H1 (cell line): Measurements from ENCODE around the gene CREBBP. TPM values are rescaled to one million over a fixed set of nuclear protein-coding genes. Genes with fewer than 3 reads are reported as not detected.
A peak's percentile ranks its signal among the peaks of the same experiment; 100 is the strongest.

Source experiments
- CTCF ChIA-PET: fragments of 300-600 bp; sonication (Branson Sonifier 250); formaldehyde crosslinking; loops from one replicate; lab custom pipeline; 2021; ENCODE audit not compliant: partially characterized antibody; lab: Charles Lee
- POLR2A ChIA-PET: fragments of 300-600 bp; sonication (Branson Sonifier 250); formaldehyde crosslinking; loops from one replicate; lab custom pipeline; 2021; ENCODE audit warnings: inconsistent platforms; ENCODE audit not compliant: partially characterized antibody; lab: Charles Lee
- DNase-seq, 2 experiments: peaks; one replicate each; pipeline versions ENCODE4 v3.0.0 to v3.0.0-alpha.2; 2010 to 2022; ENCODE audit warnings: low spot score in 2 of 2, low read depth in 1 of 2, mixed read lengths in 1 of 2
- FAIRE-seq: peaks from 2 replicates; lab custom pipeline; 2011; peaks lifted over from hg19 to GRCh38; lab: Jason Lieb, UNC
- H2AFZ ChIP-seq: 2 replicates; pipeline ENCODE4 v1.8.1; 2012; ENCODE audit warnings: low read length, inconsistent platforms
- H2AK5ac ChIP-seq: 2 replicates; pipeline ENCODE4 v1.6.1; 2013; ENCODE audit warnings: low read depth, low read length
- H2BK120ac ChIP-seq: replicated peaks from 2 replicates; pipeline ENCODE3; 2013; ENCODE audit warnings: low read depth, low read length, inconsistent platforms
- H2BK12ac ChIP-seq: 2 replicates; pipeline ENCODE4 v1.6.1; 2013; ENCODE audit warnings: low read depth, low read length
- H2BK15ac ChIP-seq: 2 replicates; pipeline ENCODE4 v1.6.1; 2013; ENCODE audit warnings: low read length
- H2BK20ac ChIP-seq: 2 replicates; pipeline ENCODE4 v1.6.1; 2013; ENCODE audit warnings: low read length
- H2BK5ac ChIP-seq: 2 replicates; pipeline ENCODE4 v1.6.1; 2013; ENCODE audit warnings: low read depth, low read length
- H3K14ac ChIP-seq: 2 replicates; pipeline ENCODE4 v1.6.1; 2013; ENCODE audit warnings: inconsistent platforms; ENCODE audit not compliant: insufficient read length
- H3K18ac ChIP-seq: 2 replicates; pipeline ENCODE4 v1.6.1; 2013; ENCODE audit warnings: low read length; ENCODE audit errors: extremely low read depth
- H3K23ac ChIP-seq: 2 replicates; pipeline ENCODE4 v1.6.1; 2013; ENCODE audit warnings: inconsistent platforms; ENCODE audit not compliant: insufficient read length
- H3K23me2 ChIP-seq: 2 replicates; pipeline ENCODE4 v1.6.1; 2013; ENCODE audit warnings: low read depth, low read length
- H3K27ac ChIP-seq: 2 replicates; pipeline ENCODE4 v1.6.1; 2011; ENCODE audit warnings: low read depth, low read length, inconsistent platforms
- H3K27me3 ChIP-seq, 4 experiments: replicated peaks in 1 of 4; 1 replicate in 1 of 4; 2 replicates in 3 of 4; pipeline versions ENCODE4 v1.6.1 to v1.8.1; 2011 to 2013; ENCODE audit warnings: low read length in 3 of 4, mild to moderate bottlenecking in 3 of 4, inconsistent platforms in 2 of 4, mixed read lengths in 2 of 4, moderate library complexity in 1 of 4; ENCODE audit not compliant: control insufficient read depth in 3 of 4, insufficient read depth in 3 of 4; ENCODE audit errors: extremely low read depth in 1 of 4
- H3K36me3 ChIP-seq, 4 experiments: 2 replicates each; pipeline versions ENCODE4 v1.6.1 to v1.8.1; 2011 to 2013; ENCODE audit warnings: mild to moderate bottlenecking in 4 of 4, low read length in 3 of 4, moderate library complexity in 2 of 4, control low read depth in 1 of 4, inconsistent platforms in 1 of 4; ENCODE audit not compliant: insufficient read depth in 4 of 4, control insufficient read depth in 2 of 4
- H3K4ac ChIP-seq: replicated peaks from 2 replicates; pipeline ENCODE3; 2013; ENCODE audit warnings: low read length, low read depth, mixed read lengths, inconsistent platforms; ENCODE audit not compliant: insufficient read length
- H3K4me1 ChIP-seq, 4 experiments: replicated peaks in 1 of 4; 1 replicate in 1 of 4; 2 replicates in 3 of 4; pipeline versions ENCODE4 v1.6.1 to v1.8.1; 2011 to 2013; ENCODE audit warnings: low read length in 3 of 4, inconsistent platforms in 2 of 4, mixed read lengths in 1 of 4; ENCODE audit not compliant: insufficient read depth in 4 of 4, control insufficient read depth in 3 of 4
- H3K4me2 ChIP-seq, 2 experiments: 2 replicates each; pipeline versions ENCODE4 v1.6.1 to v1.8.1; 2011 to 2013; ENCODE audit warnings: low read depth in 2 of 2, low read length in 2 of 2, control low read depth in 1 of 2, inconsistent platforms in 1 of 2, mild to moderate bottlenecking in 1 of 2; ENCODE audit not compliant: insufficient read depth in 1 of 2
- H3K4me3 ChIP-seq, 4 experiments: fragments of 200-600, 300-600 bp in 1 of 4; sonication (generic), shearing (Covaris generic), sonication (Bioruptor Twin) in 1 of 4; 2 replicates each; pipeline versions ENCODE4 v1.5.1 to v1.8.1; 2011 to 2016; ENCODE audit warnings: low read length in 4 of 4, low read depth in 3 of 4, control low read depth in 2 of 4, inconsistent platforms in 2 of 4, mild to moderate bottlenecking in 2 of 4, mixed read lengths in 1 of 4, moderate library complexity in 1 of 4; ENCODE audit not compliant: insufficient read depth in 2 of 4; ENCODE audit errors: extremely low read depth in 1 of 4
- H3K56ac ChIP-seq: replicated peaks from 2 replicates; pipeline ENCODE3; 2013; ENCODE audit warnings: low read depth, mild to moderate bottlenecking, mixed read lengths, low read length, inconsistent platforms; ENCODE audit not compliant: insufficient read length
- H3K79me1 ChIP-seq: 2 replicates; pipeline ENCODE4 v1.6.1; 2013; ENCODE audit warnings: low read depth, low read length, control low read depth
- H3K79me2 ChIP-seq, 2 experiments: 2 replicates each; pipeline versions ENCODE4 v1.6.1 to v1.8.1; 2012 to 2013; ENCODE audit warnings: low read length in 2 of 2, mild to moderate bottlenecking in 2 of 2, inconsistent platforms in 1 of 2; ENCODE audit not compliant: insufficient read depth in 2 of 2, control insufficient read depth in 1 of 2
- H3K9ac ChIP-seq, 4 experiments: replicated peaks in 1 of 4; 1 replicate in 1 of 4; 2 replicates in 3 of 4; pipeline versions ENCODE4 v1.6.1 to v1.8.1; 2011 to 2013; ENCODE audit warnings: low read depth in 3 of 4, low read length in 3 of 4, control low read depth in 2 of 4, mild to moderate bottlenecking in 2 of 4, moderate library complexity in 2 of 4, inconsistent platforms in 1 of 4; ENCODE audit errors: extremely low read depth in 1 of 4
- H3K9me3 ChIP-seq, 2 experiments: 2 replicates each; pipeline versions ENCODE4 v1.6.1 to v1.8.1; 2012 to 2013; ENCODE audit warnings: mild to moderate bottlenecking in 2 of 2, moderate library complexity in 2 of 2, control low read depth in 1 of 2, inconsistent platforms in 1 of 2, low read depth in 1 of 2, low read length in 1 of 2, mixed read lengths in 1 of 2; ENCODE audit not compliant: insufficient read depth in 2 of 2
- H4K20me1 ChIP-seq, 2 experiments: replicated peaks in 1 of 2; 2 replicates each; pipeline versions ENCODE3 to v1.8.1; 2011 to 2013; ENCODE audit warnings: inconsistent platforms in 2 of 2, low read length in 2 of 2, mild to moderate bottlenecking in 1 of 2; ENCODE audit not compliant: insufficient read depth in 2 of 2, control insufficient read depth in 1 of 2
- H4K5ac ChIP-seq: 2 replicates; pipeline ENCODE4 v1.6.1; 2013; ENCODE audit warnings: low read length, low read depth, mixed read lengths, inconsistent platforms; ENCODE audit not compliant: insufficient read length
- H4K8ac ChIP-seq: 2 replicates; pipeline ENCODE4 v1.8.0; 2013; ENCODE audit warnings: mild to moderate bottlenecking, moderate library complexity, low read length, inconsistent platforms; ENCODE audit not compliant: insufficient read depth; ENCODE audit errors: extremely low read depth
- H4K91ac ChIP-seq: replicated peaks from 2 replicates; pipeline ENCODE3; 2013; ENCODE audit warnings: low read length, mixed read lengths, inconsistent platforms; ENCODE audit not compliant: insufficient read length
- CHD2 ChIP-seq: IDR thresholded peaks from 2 replicates; pipeline ENCODE4 v1.6.1; 2012; ENCODE audit warnings: low read length, improper control_type of control experiment
- HDAC2 ChIP-seq, 2 experiments: fragments of 300-600 bp in 1 of 2; sonication (generic) in 1 of 2; IDR thresholded peaks; 2 replicates each; pipeline ENCODE4 v1.6.1; 2011 to 2012; ENCODE audit warnings: low read depth in 2 of 2, low read length in 2 of 2, mild to moderate bottlenecking in 2 of 2, moderate library complexity in 2 of 2, borderline replicate concordance in 1 of 2, inconsistent platforms in 1 of 2
- POLR2AphosphoS5 ChIP-seq: IDR thresholded peaks from 2 replicates; pipeline ENCODE4 v1.6.1; 2011; ENCODE audit warnings: low read depth, low read length
- RAD21 ChIP-seq, 2 experiments: IDR thresholded peaks in 1 of 2; conservative IDR thresholded peaks in 1 of 2; 2 replicates each; pipeline ENCODE4 v1.6.1; 2011; ENCODE audit warnings: low read depth in 2 of 2, low read length in 2 of 2, improper control_type of control experiment in 1 of 2, inconsistent platforms in 1 of 2, mild to moderate bottlenecking in 1 of 2, moderate library complexity in 1 of 2
- SRF ChIP-seq: IDR thresholded peaks from 2 replicates; pipeline ENCODE4 v1.6.1; 2011; ENCODE audit warnings: mild to moderate bottlenecking, low read depth, low read length, moderate library complexity
- TAF1 ChIP-seq: IDR thresholded peaks from 2 replicates; pipeline ENCODE4 v1.6.1; 2011; ENCODE audit warnings: mild to moderate bottlenecking, low read depth, low read length
- TAF7 ChIP-seq: optimal IDR thresholded peaks from 2 replicates; pipeline ENCODE3; 2011; ENCODE audit warnings: low read depth, mild to moderate bottlenecking, inconsistent platforms, low read length, moderate library complexity, borderline replicate concordance
- TEAD4 ChIP-seq: IDR thresholded peaks from 2 replicates; pipeline ENCODE4 v1.6.1; 2012; ENCODE audit warnings: low read depth, low read length, inconsistent platforms, mixed read lengths
- YY1 ChIP-seq: IDR thresholded peaks from 2 replicates; pipeline ENCODE4 v1.6.1; 2011; ENCODE audit warnings: low read depth, mild to moderate bottlenecking, low read length
- WGBS, 2 experiments: shearing (Covaris generic) in 1 of 2; methylation state at CpG; one replicate each; pipeline versions ENCODE4 v1.1.6 to v1.1.7; 2013 to 2015; ENCODE audit warnings: low lambda C conversion rate in 2 of 2, mixed read lengths in 2 of 2, inconsistent platforms in 1 of 2, low coverage in 1 of 2, missing lambda C conversion rate in 1 of 2; ENCODE audit not compliant: insufficient replicate concordance in 2 of 2, insufficient coverage in 1 of 2, insufficient read length in 1 of 2; ENCODE audit errors: extremely low coverage in 1 of 2, missing lambda C conversion rate in 1 of 2; 5-methylcytosine and 5-hydroxymethylcytosine counted together
- polyA plus RNA-seq, 7 experiments: library from polyadenylated mRNA; depleted of rRNA in 3 of 7; stranded (reverse) in 5 of 7; unstranded in 2 of 7; fragments of >200 nt in 5 of 7; fragments of 200-250 nt in 2 of 7; gene quantifications; 1 replicate in 5 of 7; 2 replicates in 1 of 7; 4 replicates in 1 of 7; pipeline versions ENCODE4 v1.2.1 to v1.2.3, GENCODE V29; 2011 to 2013; ENCODE audit warnings: missing spikeins in 2 of 7, mixed read lengths in 2 of 7
- total RNA-seq: library from RNA; stranded (reverse); fragmentation: NEBNext Ultra II Directional; extraction: Animal tissue kit (Norgen Biotek cat#: 25700); gene quantifications from 2 replicates; pipeline ENCODE4 v1.2.1, GENCODE V29; 2021
- TF ChIP-seq, protein P1 (sequence below): IDR thresholded peaks from 2 replicates; pipeline ENCODE4 v1.6.1; 2011; ENCODE audit warnings: low read depth, mild to moderate bottlenecking, low read length; ENCODE audit not compliant: insufficient read depth
- TF ChIP-seq, protein P2 (sequence below): IDR thresholded peaks from 2 replicates; pipeline ENCODE4 v1.6.1; 2012; ENCODE audit warnings: inconsistent platforms

Gene CREBBP
- total and polyA plus RNA-seq, 2 of the 8 experiments (the other 6 are each of a cell fraction or from before 2014, with no cell fraction given) = 10.0 to 60.1 TPM

DNA sequence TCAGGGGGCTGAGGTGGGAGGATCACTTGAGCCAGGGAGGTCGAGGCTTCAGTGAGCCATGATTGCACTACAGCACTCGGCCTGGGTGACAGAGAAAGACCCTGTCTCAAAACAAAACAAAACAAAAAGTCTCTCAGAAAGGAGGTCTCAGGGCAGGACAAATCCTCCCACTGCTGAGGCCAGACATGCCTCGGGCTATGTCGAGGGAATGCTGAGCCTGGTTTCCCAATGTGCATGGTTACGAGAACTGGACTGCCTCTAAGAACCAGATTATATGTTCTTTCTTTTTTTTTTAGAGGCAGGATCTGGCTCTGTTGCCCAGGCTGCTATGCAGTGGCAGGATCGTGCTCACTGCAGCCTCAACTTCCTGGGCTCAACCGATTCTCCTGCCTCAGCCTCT lies 190.8 kb downstream of the CREBBP start:
- Histone ChIP-seq H4K5ac (no peak overlapping the region), H2BK120ac (no peak overlapping the region), H2BK15ac (no peak overlapping the region), H3K4me2 (no peak overlapping the region), H3K23me2 (no peaks in the 10 kb centered on the region), H3K56ac (no peak overlapping the region), H3K9me3 (no peaks in the 10 kb centered on the region), H2AK5ac (no peak overlapping the region), H4K91ac (no peak overlapping the region), H3K4me3 (no peak overlapping the region), H2BK5ac (no peak overlapping the region)
- no peak for DNase-seq
- TF ChIP-seq, protein P1, sequence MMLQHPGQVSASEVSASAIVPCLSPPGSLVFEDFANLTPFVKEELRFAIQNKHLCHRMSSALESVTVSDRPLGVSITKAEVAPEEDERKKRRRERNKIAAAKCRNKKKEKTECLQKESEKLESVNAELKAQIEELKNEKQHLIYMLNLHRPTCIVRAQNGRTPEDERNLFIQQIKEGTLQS = no peak
- no peak for TF ChIP-seq YY1
- TF ChIP-seq, protein P2, sequence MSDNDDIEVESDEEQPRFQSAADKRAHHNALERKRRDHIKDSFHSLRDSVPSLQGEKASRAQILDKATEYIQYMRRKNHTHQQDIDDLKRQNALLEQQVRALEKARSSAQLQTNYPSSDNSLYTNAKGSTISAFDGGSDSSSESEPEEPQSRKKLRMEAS = no peak
- TF ChIP-seq TAF7 = no peak
- no peak for TF ChIP-seq RAD21 (IDR thresholded peaks at IDR 0.05 in 1 of 2, conservative IDR thresholded peaks at IDR 0.05 in 1 of 2; ENCODE audit: low read depth in 2 of 2, low read length in 2 of 2)
- no peak for TF ChIP-seq CHD2
- TF ChIP-seq POLR2AphosphoS5 = no peak
- no peak for TF ChIP-seq TEAD4
- no peak for TF ChIP-seq SRF
- TF ChIP-seq TAF1 = no peak
- no peak for TF ChIP-seq HDAC2 (IDR thresholded peaks at IDR 0.05; ENCODE audit: borderline replicate concordance in 1 of 2, low read depth in 2 of 2, low read length in 2 of 2)
- TF ChIP-seq, all 59 proteins: peak for 0
- Histone ChIP-seq H2BK12ac (no peak overlapping the region), H3K18ac (no peak overlapping the region), H4K8ac (peak overlapping the region; percentile 48; the same call in 1 of the 2 replicates), H3K27ac (no peak overlapping the region), H4K20me1 (peaks cover 9 to 11% of the 10 kb centered on the region in 2 experiments), H2AFZ (no peak overlapping the region), H3K23ac (no peak overlapping the region), H3K36me3 (peaks cover 23 to 45% (median 35%) of the 10 kb centered on the region in 4 experiments), H2BK20ac (no peak overlapping the region), H3K27me3 (no peaks in the 10 kb centered on the region), H3K9ac (no peak overlapping the region), H3K79me2 (peaks cover 0 to 10% of the 10 kb centered on the region in 2 experiments; a peak in 3 of 4 replicates), H3K4me1 (no peaks in the 10 kb centered on the region), H3K79me1 (peaks cover 2% of the 10 kb centered on the region; the same call in 1 of the 2 replicates), H3K14ac (no peak overlapping the region), H3K4ac (no peak overlapping the region)
- 93% methylated on average over 7 of the region's 7 CpGs; no CpG with 5 or more reads in 1 of the 2 experiments for WGBS, 2 experiments
- FAIRE-seq = no peak
- POLR2A ChIA-PET = interaction anchor here (2.0 kb wide), 1 partner anchor 27 kb away, joined by 5 read pairs; the partner anchor contains the start of gene TRAP1
- CTCF ChIA-PET = interaction anchor here (1.2 to 3.4 kb wide), 13 partner anchors 8 to 142 kb away, joined by 3 to 28 read pairs (median 5); no protein-coding TSS in a partner anchor
